Subcutaneous abdominal adipose tissue (tissue), 5 donors: ENCODE results near the gene BMP6.
A peak's percentile ranks its signal among the peaks of the same experiment; 100 is the strongest.

Experiments
- H3K27ac ChIP-seq: one replicate; pipeline ENCODE4 v1.7.0; 2013; ENCODE audit warnings: low read depth, mild to moderate bottlenecking, inconsistent platforms, low read length, moderate library complexity
- H3K27me3 ChIP-seq, 5 donors: one replicate each; pipeline ENCODE4 v1.7.0; 2013; ENCODE audit warnings: low read length in 5 of 5, inconsistent platforms in 1 of 5; ENCODE audit not compliant: control insufficient read depth in 5 of 5, insufficient read depth in 4 of 5
- H3K36me3 ChIP-seq, 5 donors: one replicate each; pipeline ENCODE4 v1.7.0; 2013; ENCODE audit warnings: low read length in 5 of 5; ENCODE audit not compliant: control insufficient read depth in 5 of 5, insufficient read depth in 5 of 5
- H3K4me1 ChIP-seq, 5 donors: one replicate each; pipeline ENCODE4 v1.7.0; 2013; ENCODE audit warnings: low read length in 5 of 5, mild to moderate bottlenecking in 3 of 5, moderate library complexity in 1 of 5; ENCODE audit not compliant: control insufficient read depth in 5 of 5, insufficient read depth in 5 of 5
- H3K4me3 ChIP-seq, 5 donors: one replicate each; pipeline ENCODE4 v1.7.0; 2013; ENCODE audit warnings: low read length in 5 of 5, low read depth in 1 of 5
- H3K9ac ChIP-seq, 5 donors: one replicate each; pipeline ENCODE4 v1.7.0; 2013; ENCODE audit warnings: low read length in 5 of 5, mild to moderate bottlenecking in 4 of 5, moderate library complexity in 3 of 5
- H3K9me3 ChIP-seq, 5 donors: one replicate each; pipeline ENCODE4 v1.7.0; 2013; ENCODE audit warnings: low read length in 5 of 5; ENCODE audit not compliant: control insufficient read depth in 5 of 5
- donor health status: healthy.
- donor health status: healthy.
- donor health status: healthy.
- donor health status: healthy.
- donor health status: healthy.

Gene BMP6

GRCh38 chr6:7832904-7833750, 107.2 kb downstream of the BMP6 start:
- H3K9ac ChIP-seq = no peak overlapping the region
- H3K9me3 ChIP-seq = no peaks in the 10 kb centered on the region
- no peaks in the 10 kb centered on the region for H3K27me3 ChIP-seq
- H3K4me3 ChIP-seq = no peak overlapping the region
- H3K27ac ChIP-seq = no peak overlapping the region
- no peaks in the 10 kb centered on the region for H3K36me3 ChIP-seq
- H3K4me1 ChIP-seq = peaks cover 0 to 3% (median 0%) of the 10 kb centered on the region in 5 donors

- no peaks in the 10 kb centered on the region for H3K4me1 ChIP-seq
- H3K36me3 ChIP-seq = no peaks in the 10 kb centered on the region
- no peak overlapping the region for H3K9ac ChIP-seq
- H3K4me3 ChIP-seq = no peak overlapping the region
- H3K9me3 ChIP-seq = no peaks in the 10 kb centered on the region
- no peaks in the 10 kb centered on the region for H3K27me3 ChIP-seq
- H3K27ac ChIP-seq = no peak overlapping the region
Measured at GRCh38 chr6:7833751-7834070, 107.8 kb downstream of the BMP6 start.

GRCh38 chr6:7836371-7837026, 110.6 kb downstream of the BMP6 start:
- no peaks in the 10 kb centered on the region for H3K9me3 ChIP-seq

GRCh38 chr6:7841781-7842468, 116.0 kb downstream of the BMP6 start:
- no peak overlapping the region for H3K27ac ChIP-seq
- no peak overlapping the region for H3K9ac ChIP-seq
- H3K27me3 ChIP-seq = no peaks in the 10 kb centered on the region
- H3K4me1 ChIP-seq = no peaks in the 10 kb centered on the region
- H3K4me3 ChIP-seq = no peak overlapping the region
- no peaks in the 10 kb centered on the region for H3K36me3 ChIP-seq
- peaks cover 0 to 6% (median 0%) of the 10 kb centered on the region in 5 donors for H3K9me3 ChIP-seq

More at GRCh38 chr6:7836371-7837026, 110.6 kb downstream of the BMP6 start:
- H3K4me1 ChIP-seq = no peaks in the 10 kb centered on the region
- no peaks in the 10 kb centered on the region for H3K36me3 ChIP-seq
- H3K27me3 ChIP-seq = no peaks in the 10 kb centered on the region
- H3K27ac ChIP-seq = no peak overlapping the region
- no peak overlapping the region for H3K9ac ChIP-seq
- no peak overlapping the region for H3K4me3 ChIP-seq

GRCh38 chr6:7846966-7847818, 121.3 kb downstream of the BMP6 start:
- H3K27ac ChIP-seq = no peak overlapping the region
- H3K36me3 ChIP-seq = no peaks in the 10 kb centered on the region
- no peaks in the 10 kb centered on the region for H3K27me3 ChIP-seq
- H3K9me3 ChIP-seq = peaks cover 0 to 10% (median 6%) of the 10 kb centered on the region in 5 donors
- peaks cover 0 to 2% (median 0%) of the 10 kb centered on the region in 5 donors for H3K4me1 ChIP-seq
- no peak overlapping the region for H3K9ac ChIP-seq
- no peak overlapping the region for H3K4me3 ChIP-seq

GRCh38 chr6:7848229-7848628, 122.3 kb downstream of the BMP6 start:
- Histone ChIP-seq H3K4me1 (peaks cover 0 to 2% (median 0%) of the 10 kb centered on the region in 5 donors), H3K9ac (no peak overlapping the region), H3K4me3 (no peak overlapping the region), H3K27me3 (no peaks in the 10 kb centered on the region), H3K27ac (no peak overlapping the region), H3K9me3 (peaks cover 0 to 20% (median 11%) of the 10 kb centered on the region in 5 donors), H3K36me3 (no peaks in the 10 kb centered on the region)

- H3K27ac ChIP-seq = no peak overlapping the region
- H3K9ac ChIP-seq = no peak overlapping the region
- H3K36me3 ChIP-seq = no peaks in the 10 kb centered on the region
- peaks cover 0 to 2% (median 0%) of the 10 kb centered on the region in 5 donors for H3K4me1 ChIP-seq
- H3K9me3 ChIP-seq = peaks cover 0 to 20% (median 11%) of the 10 kb centered on the region in 5 donors
- no peaks in the 10 kb centered on the region for H3K27me3 ChIP-seq
- peak overlapping the region in 1 of 5 donors; percentile 11 for H3K4me3 ChIP-seq
Measured at GRCh38 chr6:7851780-7852179, 125.9 kb downstream of the BMP6 start.

GRCh38 chr6:7859591-7859990, 133.7 kb downstream of the BMP6 start:
- Histone ChIP-seq H3K36me3 (peaks cover 0 to 15% (median 0%) of the 10 kb centered on the region in 5 donors), H3K27ac (no peak overlapping the region), H3K27me3 (no peaks in the 10 kb centered on the region), H3K4me3 (no peak overlapping the region), H3K9ac (no peak overlapping the region), H3K9me3 (no peaks in the 10 kb centered on the region), H3K4me1 (no peaks in the 10 kb centered on the region)

- H3K36me3 ChIP-seq = peaks cover 0 to 28% (median 4%) of the 10 kb centered on the region in 5 donors
- no peaks in the 10 kb centered on the region for H3K9me3 ChIP-seq
- H3K27ac ChIP-seq = no peak overlapping the region
- H3K27me3 ChIP-seq = peaks cover 0 to 4% (median 0%) of the 10 kb centered on the region in 5 donors
- H3K4me3 ChIP-seq = no peak overlapping the region
- no peak overlapping the region for H3K9ac ChIP-seq
- no peaks in the 10 kb centered on the region for H3K4me1 ChIP-seq
Measured at GRCh38 chr6:7865781-7866180, 139.9 kb downstream of the BMP6 start.
